NCI-H510A treated with DMSO at 0.1 percent for 48 hours (cell line): ENCODE results near the gene FARP2.
A peak's percentile ranks its signal among the peaks of the same experiment; 100 is the strongest.
"Not testable (repeated sequence)": the region's sequence is repeated elsewhere in the genome, so short reads cannot be mapped to it uniquely, and the experiment has no call there.

Experiments
- DNase-seq: peaks from one replicate; lab custom pipeline; 2025; lab: John Stamatoyannopoulos, UW

Gene FARP2

GRCh38 chr2:241355983-241356870 lies at the start of gene FARP2:
Gene FARP2 (plus strand): TSS chr2:241356285. CDS start chr2:241373108, 16,823 bp downstream.
- DNase-seq: peak; percentile 97

GRCh38 chr2:241307055-241307454 lies 49.0 kb upstream of the FARP2 start:
- no peak for DNase-seq

GRCh38 chr2:241308267-241308666 lies 47.8 kb upstream of the FARP2 start:
- DNase-seq: no peak

GRCh38 chr2:241308832-241309500 lies 47.1 kb upstream of the FARP2 start:
- no peak for DNase-seq

GRCh38 chr2:241309684-241310117 lies 46.4 kb upstream of the FARP2 start:
- no peak for DNase-seq

- no peak for DNase-seq
Observed at GRCh38 chr2:241310917-241311566, 45.0 kb upstream of the FARP2 start.

- no peak for DNase-seq
Observed at GRCh38 chr2:241312082-241312481, 44.0 kb upstream of the FARP2 start.

- DNase-seq: no peak
Observed at GRCh38 chr2:241313543-241314095, 42.5 kb upstream of the FARP2 start.

GRCh38 chr2:241314226-241315092 lies 41.6 kb upstream of the FARP2 start:
- no peak for DNase-seq

GRCh38 chr2:241315093-241315878 lies 40.8 kb upstream of the FARP2 start, which contains the start of gene HDLBP:
Gene HDLBP (minus strand): TSS chr2:241315672. CDS start chr2:241266869, 48,803 bp downstream.
- peak; percentile 95 for DNase-seq

GRCh38 chr2:241315879-241316631 lies 40.0 kb upstream of the FARP2 start, which contains the start of gene SEPTIN2:
Gene SEPTIN2 (plus strand): TSS chr2:241315925. CDS start chr2:241324233, 8,308 bp downstream.
- DNase-seq: peak; percentile 44

- DNase-seq: no peak
Observed at GRCh38 chr2:241316825-241317224, 39.3 kb upstream of the FARP2 start.

- DNase-seq: no peak
Observed at GRCh38 chr2:241317391-241317790, 38.7 kb upstream of the FARP2 start.

- not testable (repeated sequence) for DNase-seq
Observed at GRCh38 chr2:241318830-241319229, 37.3 kb upstream of the FARP2 start.

GRCh38 chr2:241320394-241320793 lies 35.7 kb upstream of the FARP2 start:
- DNase-seq: no peak

- DNase-seq: no peak
Observed at GRCh38 chr2:241321033-241321432, 35.1 kb upstream of the FARP2 start.

- DNase-seq: no peak
Observed at GRCh38 chr2:241321886-241322285, 34.2 kb upstream of the FARP2 start.

GRCh38 chr2:241323778-241324177 lies 32.3 kb upstream of the FARP2 start:
- DNase-seq: no peak

GRCh38 chr2:241324775-241325174 lies 31.3 kb upstream of the FARP2 start:
- DNase-seq: no peak

GRCh38 chr2:241325257-241325656 lies 30.8 kb upstream of the FARP2 start:
- DNase-seq: no peak
